ENCODE data around the gene NME9.

Gene NME9

DNA sequence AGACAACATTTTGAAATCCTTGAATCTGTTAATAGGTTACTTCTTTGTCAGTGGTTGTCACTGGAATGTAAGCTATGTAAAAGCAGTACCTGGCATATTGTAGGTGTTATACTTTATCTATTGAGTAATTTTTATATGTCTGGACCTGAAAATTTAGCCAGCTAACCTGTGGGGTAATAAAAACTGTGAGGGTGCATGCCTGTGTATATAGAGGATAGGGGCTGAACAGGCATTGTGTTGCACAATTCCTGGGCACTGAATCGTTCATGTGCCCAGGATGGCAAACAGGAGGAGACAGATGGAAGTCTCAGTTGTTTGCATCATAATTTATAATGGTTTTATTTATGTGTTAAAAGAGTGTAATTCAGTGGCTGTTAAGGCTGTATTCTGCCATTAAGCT, 75.4 kb downstream of the NME9 start:
- no peak overlapping the region for H3K4me3 Mint-ChIP-seq
- TF ChIP-seq, protein P1, sequence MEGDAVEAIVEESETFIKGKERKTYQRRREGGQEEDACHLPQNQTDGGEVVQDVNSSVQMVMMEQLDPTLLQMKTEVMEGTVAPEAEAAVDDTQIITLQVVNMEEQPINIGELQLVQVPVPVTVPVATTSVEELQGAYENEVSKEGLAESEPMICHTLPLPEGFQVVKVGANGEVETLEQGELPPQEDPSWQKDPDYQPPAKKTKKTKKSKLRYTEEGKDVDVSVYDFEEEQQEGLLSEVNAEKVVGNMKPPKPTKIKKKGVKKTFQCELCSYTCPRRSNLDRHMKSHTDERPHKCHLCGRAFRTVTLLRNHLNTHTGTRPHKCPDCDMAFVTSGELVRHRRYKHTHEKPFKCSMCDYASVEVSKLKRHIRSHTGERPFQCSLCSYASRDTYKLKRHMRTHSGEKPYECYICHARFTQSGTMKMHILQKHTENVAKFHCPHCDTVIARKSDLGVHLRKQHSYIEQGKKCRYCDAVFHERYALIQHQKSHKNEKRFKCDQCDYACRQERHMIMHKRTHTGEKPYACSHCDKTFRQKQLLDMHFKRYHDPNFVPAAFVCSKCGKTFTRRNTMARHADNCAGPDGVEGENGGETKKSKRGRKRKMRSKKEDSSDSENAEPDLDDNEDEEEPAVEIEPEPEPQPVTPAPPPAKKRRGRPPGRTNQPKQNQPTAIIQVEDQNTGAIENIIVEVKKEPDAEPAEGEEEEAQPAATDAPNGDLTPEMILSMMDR (IDR thresholded peaks at IDR 0.05; ENCODE audit: unreplicated experiment in 3 of 3) = no peak
- H3K27me3 Mint-ChIP-seq (ENCODE audit: low read depth) = no peaks in the 10 kb centered on the region
- H3K27ac Mint-ChIP-seq = no peak overlapping the region
- no peaks in the 10 kb centered on the region for H3K9me3 Mint-ChIP-seq
- no peaks in the 10 kb centered on the region for H3K4me1 Mint-ChIP-seq
- peaks cover 18% of the 10 kb centered on the region for H3K36me3 Mint-ChIP-seq (ENCODE audit: low read depth)

DNA sequence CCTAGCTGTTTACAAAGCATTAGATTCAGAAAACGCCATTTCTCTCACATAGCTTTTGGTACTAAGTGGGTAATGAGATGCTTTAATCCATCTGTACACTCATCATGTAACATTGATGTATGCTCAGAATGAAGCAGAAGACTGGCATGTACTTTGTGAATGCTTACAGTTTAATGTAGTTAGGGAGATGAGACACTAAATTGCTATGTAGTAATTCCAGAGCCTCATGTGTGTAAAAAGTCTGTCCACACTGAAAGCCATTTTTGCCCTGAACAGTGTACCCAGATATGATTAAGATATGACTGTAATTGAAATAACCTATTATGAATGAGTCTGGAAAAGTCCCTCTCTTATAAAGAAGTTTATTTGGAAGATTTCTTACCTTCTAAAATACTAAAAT, 76.0 kb downstream of the NME9 start:
- Mint-ChIP-seq H3K4me3 (no peak overlapping the region), H3K4me1 (no peaks in the 10 kb centered on the region), H3K27me3 (ENCODE audit: low read depth) (no peaks in the 10 kb centered on the region), H3K9me3 (no peaks in the 10 kb centered on the region), H3K27ac (no peak overlapping the region), H3K36me3 (ENCODE audit: low read depth) (peaks cover 16% of the 10 kb centered on the region)
- TF ChIP-seq, protein P1 (IDR thresholded peaks at IDR 0.05; ENCODE audit: unreplicated experiment in 3 of 3) = no peak

Measured in nephron (organoid).